ENCODE measurements around the gene PLEKHA3.

PLEKHA3 gene

GRCh38 chr2:178506949-178507348, 26.7 kb downstream of the PLEKHA3 start:
- TF ChIP-seq, protein P1, sequence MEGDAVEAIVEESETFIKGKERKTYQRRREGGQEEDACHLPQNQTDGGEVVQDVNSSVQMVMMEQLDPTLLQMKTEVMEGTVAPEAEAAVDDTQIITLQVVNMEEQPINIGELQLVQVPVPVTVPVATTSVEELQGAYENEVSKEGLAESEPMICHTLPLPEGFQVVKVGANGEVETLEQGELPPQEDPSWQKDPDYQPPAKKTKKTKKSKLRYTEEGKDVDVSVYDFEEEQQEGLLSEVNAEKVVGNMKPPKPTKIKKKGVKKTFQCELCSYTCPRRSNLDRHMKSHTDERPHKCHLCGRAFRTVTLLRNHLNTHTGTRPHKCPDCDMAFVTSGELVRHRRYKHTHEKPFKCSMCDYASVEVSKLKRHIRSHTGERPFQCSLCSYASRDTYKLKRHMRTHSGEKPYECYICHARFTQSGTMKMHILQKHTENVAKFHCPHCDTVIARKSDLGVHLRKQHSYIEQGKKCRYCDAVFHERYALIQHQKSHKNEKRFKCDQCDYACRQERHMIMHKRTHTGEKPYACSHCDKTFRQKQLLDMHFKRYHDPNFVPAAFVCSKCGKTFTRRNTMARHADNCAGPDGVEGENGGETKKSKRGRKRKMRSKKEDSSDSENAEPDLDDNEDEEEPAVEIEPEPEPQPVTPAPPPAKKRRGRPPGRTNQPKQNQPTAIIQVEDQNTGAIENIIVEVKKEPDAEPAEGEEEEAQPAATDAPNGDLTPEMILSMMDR (IDR thresholded peaks at IDR 0.05; ENCODE audit: control insufficient read depth, extremely low read depth, insufficient read depth), result no peak
- no peak overlapping the region for H3K4me3 ChIP-seq (ENCODE audit: low read depth, low read length)
- DNase-seq (ENCODE audit: low read depth), result no peak

DNA sequence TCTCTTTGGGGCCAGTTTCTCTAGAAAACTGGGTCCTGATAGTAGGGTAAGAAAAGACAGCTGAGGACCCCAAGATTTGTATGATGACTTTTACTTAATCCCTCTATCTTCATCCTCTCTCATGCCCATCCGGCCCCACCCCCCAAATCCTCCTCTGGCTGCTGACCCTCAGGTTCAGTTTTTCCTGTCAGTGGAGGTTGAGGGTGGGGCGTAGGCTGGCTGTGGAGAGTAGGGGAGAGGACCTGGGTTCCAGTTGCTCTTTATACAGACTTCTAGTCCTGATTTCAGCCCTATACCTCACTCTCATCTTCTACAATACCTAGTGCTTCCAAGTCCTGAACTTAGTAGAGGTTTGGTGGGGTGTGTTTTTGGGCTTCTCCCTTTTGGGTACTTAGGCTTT, 28.4 kb downstream of the PLEKHA3 start:
- DNase-seq (ENCODE audit: low read depth), result no peak
- no peak overlapping the region for H3K4me3 ChIP-seq (ENCODE audit: low read depth, low read length)
- TF ChIP-seq, protein P1 (IDR thresholded peaks at IDR 0.05; ENCODE audit: control insufficient read depth, extremely low read depth, insufficient read depth), result no peak

GRCh38 chr2:178510384-178510783, 30.1 kb downstream of the PLEKHA3 start:
- no peak for DNase-seq (ENCODE audit: low read depth)
- no peak overlapping the region for H3K4me3 ChIP-seq (ENCODE audit: low read depth, low read length)
- TF ChIP-seq, protein P1 (IDR thresholded peaks at IDR 0.05; ENCODE audit: control insufficient read depth, extremely low read depth, insufficient read depth), result no peak

- TF ChIP-seq, protein P1 (IDR thresholded peaks at IDR 0.05; ENCODE audit: control insufficient read depth, extremely low read depth, insufficient read depth), result no peak
- DNase-seq (ENCODE audit: low read depth), result no peak
- no peak overlapping the region for H3K4me3 ChIP-seq (ENCODE audit: low read depth, low read length)
Observed at GRCh38 chr2:178512484-178512883, 32.2 kb downstream of the PLEKHA3 start.

GRCh38 chr2:178513876-178514275, 33.6 kb downstream of the PLEKHA3 start:
- no peak overlapping the region for H3K4me3 ChIP-seq (ENCODE audit: low read depth, low read length)
- DNase-seq (ENCODE audit: low read depth), result no peak
- TF ChIP-seq, protein P1 (IDR thresholded peaks at IDR 0.05; ENCODE audit: control insufficient read depth, extremely low read depth, insufficient read depth), result no peak

GRCh38 chr2:178514664-178515063, 34.4 kb downstream of the PLEKHA3 start:
- TF ChIP-seq, protein P1 (IDR thresholded peaks at IDR 0.05; ENCODE audit: control insufficient read depth, extremely low read depth, insufficient read depth), result no peak
- no peak for DNase-seq (ENCODE audit: low read depth)

DNA sequence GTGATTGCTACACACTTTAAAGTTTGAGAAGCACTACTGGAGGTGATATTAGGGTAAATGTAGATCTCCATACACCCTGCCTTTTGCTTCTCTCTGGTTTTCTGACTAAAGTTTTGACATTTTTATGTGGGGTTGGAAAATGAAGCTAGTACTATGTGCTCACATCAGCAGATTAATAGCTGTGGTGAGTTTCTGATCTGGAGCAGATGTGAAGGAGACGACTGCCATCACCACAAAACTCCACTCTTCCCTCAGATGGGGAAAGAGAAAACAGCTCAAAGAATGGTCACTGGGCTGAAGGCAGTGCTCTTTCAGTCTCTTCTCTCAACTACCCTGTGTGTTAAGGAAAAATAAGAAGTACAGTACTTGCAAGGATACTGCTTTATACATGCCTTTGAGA, 37.2 kb downstream of the PLEKHA3 start:
- TF ChIP-seq, protein P1 (IDR thresholded peaks at IDR 0.05; ENCODE audit: control insufficient read depth, extremely low read depth, insufficient read depth), result no peak
- no peak for DNase-seq (ENCODE audit: low read depth)

More at GRCh38 chr2:178514664-178515063, 34.4 kb downstream of the PLEKHA3 start:
- H3K4me3 ChIP-seq (ENCODE audit: low read depth, low read length), result no peak overlapping the region

More for the DNA sequence above, 37.2 kb downstream of the PLEKHA3 start:
- H3K4me3 ChIP-seq (ENCODE audit: low read depth, low read length), result no peak overlapping the region
